Fibroblast of villous mesenchyme (primary cell): ENCODE data around the gene SPPL3. TPM values are rescaled to one million over a fixed set of nuclear protein-coding genes. Genes with fewer than 3 reads are reported as not detected.

Experiments
- DNase-seq: peaks from one replicate; pipeline ENCODE4 v3.0.0-alpha.2; 2010; ENCODE audit warnings: low read depth
- H3K4me3 ChIP-seq: 2 replicates; pipeline ENCODE4 v1.5.1; 2011; ENCODE audit warnings: low read depth, mild to moderate bottlenecking, low read length
- total RNA-seq: library from RNA; depleted of rRNA; stranded (reverse); fragments of >200 nt; gene quantifications from 2 replicates; pipeline ENCODE4 v1.2.3, GENCODE V29; 2012
- TF ChIP-seq, protein P1 (sequence below): IDR thresholded peaks from 2 replicates; pipeline ENCODE4 v1.5.1; 2012; ENCODE audit warnings: low read depth, mild to moderate bottlenecking, low read length; ENCODE audit not compliant: insufficient read depth

The SPPL3 gene
- total RNA-seq, 1 donor, result 9.5 TPM

DNA sequence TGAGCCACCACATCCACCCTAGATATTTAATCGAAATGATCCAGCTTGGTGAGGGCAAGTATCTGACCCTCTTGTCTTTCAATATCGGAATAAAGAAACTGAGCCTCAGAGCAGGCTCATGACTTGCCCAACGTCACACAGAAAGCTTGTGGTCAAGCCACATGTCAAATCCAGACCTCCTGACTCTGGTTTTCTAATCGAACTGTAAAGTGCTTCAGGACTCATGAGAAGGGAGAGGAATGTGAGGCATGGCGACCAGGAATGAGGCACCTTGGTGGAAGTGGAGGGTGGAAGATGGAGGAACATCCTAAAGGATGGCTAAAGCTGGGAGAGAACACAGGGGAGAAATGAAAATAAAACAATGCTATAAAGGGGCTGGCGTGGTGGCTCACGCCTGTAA is 27.9 kb upstream of the SPPL3 start:
- TF ChIP-seq, protein P1, sequence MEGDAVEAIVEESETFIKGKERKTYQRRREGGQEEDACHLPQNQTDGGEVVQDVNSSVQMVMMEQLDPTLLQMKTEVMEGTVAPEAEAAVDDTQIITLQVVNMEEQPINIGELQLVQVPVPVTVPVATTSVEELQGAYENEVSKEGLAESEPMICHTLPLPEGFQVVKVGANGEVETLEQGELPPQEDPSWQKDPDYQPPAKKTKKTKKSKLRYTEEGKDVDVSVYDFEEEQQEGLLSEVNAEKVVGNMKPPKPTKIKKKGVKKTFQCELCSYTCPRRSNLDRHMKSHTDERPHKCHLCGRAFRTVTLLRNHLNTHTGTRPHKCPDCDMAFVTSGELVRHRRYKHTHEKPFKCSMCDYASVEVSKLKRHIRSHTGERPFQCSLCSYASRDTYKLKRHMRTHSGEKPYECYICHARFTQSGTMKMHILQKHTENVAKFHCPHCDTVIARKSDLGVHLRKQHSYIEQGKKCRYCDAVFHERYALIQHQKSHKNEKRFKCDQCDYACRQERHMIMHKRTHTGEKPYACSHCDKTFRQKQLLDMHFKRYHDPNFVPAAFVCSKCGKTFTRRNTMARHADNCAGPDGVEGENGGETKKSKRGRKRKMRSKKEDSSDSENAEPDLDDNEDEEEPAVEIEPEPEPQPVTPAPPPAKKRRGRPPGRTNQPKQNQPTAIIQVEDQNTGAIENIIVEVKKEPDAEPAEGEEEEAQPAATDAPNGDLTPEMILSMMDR, result no peak
- no peak for DNase-seq
- no peak overlapping the region for H3K4me3 ChIP-seq

DNA sequence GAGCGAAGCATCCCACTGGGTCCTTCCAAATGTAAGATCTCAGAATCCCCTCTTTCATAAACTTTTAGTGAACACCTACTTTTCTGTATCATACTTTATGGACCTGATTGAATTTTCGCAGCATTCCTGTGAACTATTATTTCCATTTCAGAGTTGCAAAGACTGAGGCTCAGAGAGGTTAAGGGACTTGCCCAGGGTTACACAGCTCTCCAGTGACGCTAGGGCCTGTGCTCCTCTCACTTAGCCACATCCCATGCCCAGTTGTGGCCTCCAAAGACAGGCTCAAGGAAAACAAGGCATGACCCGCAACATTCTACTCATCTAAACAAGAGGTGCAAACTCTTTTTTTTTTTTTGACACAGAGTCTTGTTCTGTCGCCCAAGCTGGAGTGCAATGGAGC is 25.9 kb upstream of the SPPL3 start:
- no peak for DNase-seq

DNA sequence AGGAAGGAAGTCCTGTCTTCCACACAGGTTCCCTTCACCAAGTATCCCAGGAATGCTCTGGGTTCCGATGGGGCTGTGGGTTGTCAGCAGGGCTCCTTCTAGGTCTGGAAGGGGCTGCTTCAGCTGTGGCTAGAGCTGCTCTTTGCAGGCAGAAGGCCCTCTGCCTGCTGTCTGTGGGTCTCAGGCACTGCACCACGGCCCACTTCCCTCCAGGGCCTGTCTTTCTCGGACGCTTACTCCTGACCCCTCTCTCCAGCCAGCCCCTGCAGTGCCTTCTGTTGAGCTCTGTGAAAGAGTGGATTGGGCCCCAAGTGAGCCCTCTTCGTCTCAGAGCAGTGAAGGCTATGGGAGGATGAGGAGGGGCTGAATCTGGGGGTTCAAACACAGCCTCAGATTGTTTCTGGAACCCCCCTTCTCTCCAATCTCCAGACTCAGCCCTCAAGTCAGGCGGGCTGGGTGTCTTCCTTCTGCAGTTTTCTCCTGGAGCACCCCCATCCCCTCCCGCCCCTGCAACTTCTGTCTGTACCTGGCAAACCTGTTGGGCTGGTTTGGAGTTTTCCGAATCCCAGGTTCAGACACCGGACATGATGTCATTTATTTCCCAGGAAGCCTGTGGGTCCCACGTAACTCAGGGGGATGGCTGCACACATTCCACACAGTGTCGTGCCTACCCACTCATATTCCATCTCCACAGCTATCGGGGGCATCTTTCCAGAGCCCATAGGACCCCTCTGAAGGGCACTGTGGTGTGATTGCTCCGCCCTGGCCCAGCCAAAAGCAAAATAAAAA is 24.9 kb upstream of the SPPL3 start:
- no peak for DNase-seq
- TF ChIP-seq, protein P1, result no peak
- H3K4me3 ChIP-seq, result no peak overlapping the region

More for the DNA sequence above, 25.9 kb upstream of the SPPL3 start:
- TF ChIP-seq, protein P1, result no peak
- no peak overlapping the region for H3K4me3 ChIP-seq

DNA sequence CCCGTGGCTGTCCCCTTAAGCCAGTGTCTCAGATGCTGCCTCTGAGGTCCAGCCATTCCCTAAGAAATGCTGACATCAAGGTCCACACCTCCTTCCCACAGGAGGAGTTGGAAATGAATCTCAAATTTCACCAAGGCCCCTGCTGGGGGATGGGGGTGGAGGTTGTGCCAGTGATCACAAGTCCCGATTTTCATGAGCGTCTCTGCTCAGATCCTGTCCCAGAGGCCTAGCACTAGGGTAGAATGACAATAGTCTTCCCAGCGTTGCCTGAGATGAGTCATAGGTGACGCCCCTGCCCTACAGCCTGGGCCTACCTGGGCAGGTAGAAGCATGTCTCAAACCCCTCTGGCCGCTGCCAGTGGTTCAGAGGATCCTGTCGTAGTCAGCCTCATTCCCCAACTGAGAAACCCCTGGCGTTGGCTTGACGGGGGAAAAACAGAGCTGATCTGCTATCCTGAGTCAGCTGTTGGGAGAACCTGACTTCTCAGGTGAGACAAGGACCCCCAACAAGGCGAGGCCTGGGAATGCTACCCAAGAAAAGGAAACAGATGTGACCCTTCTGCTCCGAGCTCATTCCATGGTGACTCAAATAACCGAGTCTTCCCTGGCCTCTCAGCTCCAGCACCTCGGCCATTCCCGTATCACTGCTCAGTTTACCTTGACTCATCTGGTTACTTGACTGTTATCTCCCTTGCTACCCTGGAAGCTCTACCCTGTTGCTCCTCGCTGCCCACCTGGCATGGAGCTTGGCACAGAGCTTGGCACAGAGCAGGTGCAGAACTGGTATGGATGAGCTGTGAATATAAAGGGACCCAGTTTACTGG is 21.8 kb upstream of the SPPL3 start:
- no peak for DNase-seq
- no peak overlapping the region for H3K4me3 ChIP-seq
- TF ChIP-seq, protein P1, result no peak

DNA sequence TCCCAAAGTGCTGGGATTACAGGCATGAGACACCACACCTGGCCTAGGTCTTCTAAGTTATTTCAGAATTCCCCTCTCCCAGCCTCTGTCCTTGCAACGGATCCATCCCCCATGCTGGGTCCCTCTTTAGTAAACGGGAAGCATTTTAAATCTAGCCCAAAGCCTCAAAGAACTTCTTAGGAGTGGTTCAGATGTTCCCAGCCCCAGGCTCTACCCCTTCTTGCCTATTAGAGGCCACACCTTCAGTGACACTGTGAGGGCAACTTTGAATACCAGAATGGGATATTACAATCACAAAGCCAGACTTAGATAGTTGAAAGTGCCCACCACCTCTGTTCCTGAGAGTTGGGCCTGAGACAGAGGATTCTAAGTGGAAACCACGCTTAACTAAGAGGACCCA is 18.1 kb upstream of the SPPL3 start:
- TF ChIP-seq, protein P1, result no peak
- DNase-seq, result no peak
- no peak overlapping the region for H3K4me3 ChIP-seq

DNA sequence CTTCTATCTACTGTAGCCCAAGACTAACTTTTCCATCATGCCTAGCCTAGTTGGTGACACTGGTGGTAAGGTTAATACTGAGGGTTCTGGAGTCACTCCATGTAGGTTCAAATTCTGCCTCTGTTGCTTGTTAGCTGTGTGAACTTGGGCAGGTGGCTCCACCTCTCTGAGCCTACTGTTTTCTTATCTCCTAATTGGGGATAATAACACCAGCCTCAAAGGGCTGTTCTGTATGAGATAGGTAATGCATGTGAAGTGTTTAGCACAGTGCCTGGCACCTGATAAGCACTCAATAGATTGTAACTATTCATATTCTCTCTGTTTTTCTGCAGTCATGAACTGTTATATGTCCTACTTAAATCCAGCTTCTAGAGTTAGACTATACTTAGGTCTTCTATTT is 17.5 kb upstream of the SPPL3 start:
- DNase-seq, result no peak
- H3K4me3 ChIP-seq, result no peak overlapping the region
- TF ChIP-seq, protein P1, result no peak
